ACHN (cell line): ENCODE results near the gene CXorf49B.

Source experiments
- DNase-seq: peaks from one replicate; pipeline ENCODE4 v3.0.0-alpha.2; 2015
- in situ Hi-C: cut with HindIII; loops from 2 replicates; pipeline ENCODE4 v1.10.0; 2017; ENCODE audit warnings: low sequenced_read_pairs, low pct_ligation_motif_present, low pct_unique_long_range_greater_than_20kb

CXorf49B gene

DNA sequence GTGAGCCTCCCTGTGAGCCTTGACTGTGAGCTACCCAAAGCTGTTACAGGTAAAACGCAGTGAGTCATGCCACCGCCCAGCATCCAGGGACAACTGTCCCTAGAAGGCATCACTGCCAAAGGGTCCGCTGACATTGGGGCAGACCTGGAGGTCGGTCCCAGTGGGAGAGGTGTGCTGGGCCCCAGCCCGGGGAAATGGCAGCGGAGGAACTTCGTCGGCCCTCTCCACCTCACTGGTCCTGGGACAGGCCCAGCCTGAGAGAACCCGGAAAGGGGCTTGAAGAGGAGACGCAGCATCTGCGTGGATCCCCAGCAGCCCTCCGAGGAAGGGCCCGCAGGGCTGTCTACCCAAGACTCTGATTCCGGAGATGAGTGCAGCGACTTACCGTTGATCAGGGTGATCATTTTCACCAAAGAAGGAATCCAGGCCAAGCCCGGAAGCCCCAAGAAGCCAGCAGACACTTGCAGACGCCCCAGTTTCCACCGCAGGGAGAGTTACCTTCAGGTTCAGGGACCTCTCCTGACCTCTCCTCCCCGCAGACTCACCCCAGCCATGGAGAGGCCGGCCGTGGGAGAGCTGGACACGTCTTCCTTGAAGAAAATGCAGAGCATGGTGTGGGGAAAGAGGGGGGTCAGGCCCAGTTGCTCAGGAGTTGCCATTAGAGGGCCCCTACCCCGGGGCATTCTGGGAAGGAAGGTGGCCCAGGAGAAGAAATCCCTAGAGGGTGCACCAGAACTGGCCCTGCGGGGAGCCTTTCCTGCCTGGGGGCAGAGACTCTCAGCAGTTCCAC, 51.2 kb downstream of the CXorf49B start:
- DNase-seq = no peak
- in situ Hi-C loops = no loop called here

DNA sequence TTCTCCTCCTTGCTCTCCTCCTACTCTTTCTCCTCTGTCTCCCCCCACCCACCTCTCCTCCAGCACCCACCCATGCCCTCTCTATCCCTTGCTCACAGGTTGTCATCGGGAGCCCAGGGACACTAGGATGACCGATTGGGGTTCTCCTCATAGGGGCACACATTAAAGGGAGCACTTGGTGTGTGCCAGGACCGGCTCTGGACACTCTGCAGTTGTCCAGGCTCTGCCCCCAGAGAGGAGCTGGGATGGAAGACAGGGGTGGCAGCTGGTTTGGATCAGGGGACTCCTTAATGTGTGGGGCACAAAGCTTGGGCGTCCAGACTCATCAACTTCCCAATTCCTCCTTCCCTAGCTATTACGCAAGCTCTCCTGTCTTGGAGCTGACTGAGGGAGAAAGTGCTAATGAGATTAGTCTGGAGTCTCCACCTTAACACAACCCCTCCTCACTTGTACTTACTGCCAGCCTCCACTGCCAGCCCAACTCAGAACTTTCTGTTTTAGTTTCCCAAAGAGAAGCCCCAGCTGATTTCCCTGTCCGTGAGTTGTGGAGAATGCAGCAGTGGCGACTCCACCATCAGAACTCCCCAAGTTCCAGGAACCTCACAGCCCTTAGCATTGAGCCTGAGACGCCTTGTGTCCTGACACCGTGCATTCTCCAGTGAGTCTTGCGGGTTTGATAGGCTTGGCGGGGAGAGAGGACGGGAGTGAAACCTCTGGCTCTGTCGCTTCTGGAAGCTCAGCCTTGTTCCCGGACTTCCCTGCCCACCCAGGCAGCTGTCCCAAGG, 52.2 kb downstream of the CXorf49B start:
- no peak for DNase-seq
- in situ Hi-C loops = no loop called here

DNA sequence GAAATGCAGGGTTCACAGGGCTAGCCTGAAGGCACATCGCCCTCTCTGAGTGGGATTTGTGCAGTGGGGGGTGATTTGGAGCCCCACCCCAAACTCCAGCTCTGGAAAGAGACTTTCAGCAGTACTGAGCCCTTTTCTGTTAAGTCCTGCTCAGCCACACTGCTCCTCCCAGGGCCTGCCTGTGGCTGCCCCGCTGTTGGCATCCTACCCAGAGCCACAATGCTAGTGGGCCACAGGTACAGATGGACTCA, 52.7 kb downstream of the CXorf49B start:
- no peak for DNase-seq
- in situ Hi-C loops = no loop called here
